Measurements from ENCODE around the gene RTKN. TPM values are rescaled to one million over a fixed set of nuclear protein-coding genes. Genes with fewer than 3 reads are reported as not detected.
"Not testable (repeated sequence)": the region's sequence is repeated elsewhere in the genome, so short reads cannot be mapped to it uniquely, and the experiment has no call there.

The RTKN gene
- total RNA-seq, 4 donors from 2014 or later: 2.2 to 17.6 (median 5.9) TPM

- Histone ChIP-seq H3K9me3 (no peaks in the 10 kb centered on the region), H3K4me1 (peaks cover 4 to 23% of the 10 kb centered on the region in 2 donors), H3K27ac (no peak overlapping the region), H3K4me3 (no peak overlapping the region), H3K36me3 (no peaks in the 10 kb centered on the region), H3K27me3 (peaks cover 6 to 28% (median 7%) of the 10 kb centered on the region in 3 donors)
- in situ Hi-C loops (cut with MboI; ENCODE audit: low sequenced_read_pairs in 4 of 4) (no loop called here), intact Hi-C loops (cut with DNase I; ENCODE audit: low total_unique reads) (no loop called here)
- no peak for TF ChIP-seq POLR2A (IDR thresholded peaks at IDR 0.05)
- no peak for TF ChIP-seq CTCF (IDR thresholded peaks at IDR 0.05 in 4 of 5, conservative IDR thresholded peaks at IDR 0.05 in 1 of 5)
- no peak for ATAC-seq
- no peak for DNase-seq
Observed at GRCh38 chr2:74444498-74445318, 3.0 kb upstream of the RTKN start.

DNA sequence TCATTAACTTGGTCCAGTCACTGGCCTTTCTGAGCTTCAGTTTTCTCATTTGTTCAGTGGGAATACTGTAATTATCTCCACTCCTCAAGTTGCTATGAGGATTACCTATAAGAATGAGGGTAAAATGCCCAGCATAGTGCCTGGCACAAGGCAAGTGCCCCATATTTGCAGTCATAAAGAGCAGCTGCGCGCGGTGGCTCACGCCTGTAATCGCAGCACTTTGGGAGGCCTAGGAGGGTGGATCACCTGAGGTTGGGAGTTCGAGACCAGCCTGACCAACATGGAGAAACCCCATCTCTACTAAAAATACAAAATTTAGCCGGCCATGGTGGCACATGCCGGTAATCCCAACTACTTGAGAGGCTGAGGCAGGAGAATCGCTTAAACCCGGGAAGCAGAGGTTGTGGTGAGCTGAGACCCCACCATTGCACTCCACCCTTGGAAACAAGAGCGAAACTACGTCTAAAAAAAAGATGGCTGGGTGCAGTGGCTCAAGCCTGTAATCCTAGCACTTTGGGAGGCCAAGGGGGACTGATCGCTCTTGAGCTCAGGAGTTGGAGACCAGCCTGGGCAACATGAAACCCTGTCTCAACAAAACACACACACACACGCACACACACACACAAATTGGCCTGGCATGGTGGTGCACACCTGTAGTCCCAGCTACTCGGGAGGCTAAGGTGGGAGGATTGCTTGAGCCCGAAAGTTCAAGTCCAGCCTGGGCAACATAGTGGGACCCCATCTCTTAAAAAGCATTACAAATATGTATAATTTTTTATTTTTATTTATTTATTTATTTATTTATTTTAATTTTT lies 953 bp upstream of the RTKN start:
- DNase-seq; in situ Hi-C loops (cut with MboI; ENCODE audit: low sequenced_read_pairs in 4 of 4); H3K9me3 ChIP-seq; ATAC-seq; H3K27ac ChIP-seq; intact Hi-C loops (cut with DNase I; ENCODE audit: low total_unique reads); H3K36me3 ChIP-seq: not testable (repeated sequence)
- Histone ChIP-seq H3K27me3 (peaks cover 6 to 32% (median 7%) of the 10 kb centered on the region in 3 donors), H3K4me3 (peak overlapping the region; percentile 55 to 65 (median 58)), H3K4me1 (peaks cover 20 to 30% of the 10 kb centered on the region in 2 donors)

DNA sequence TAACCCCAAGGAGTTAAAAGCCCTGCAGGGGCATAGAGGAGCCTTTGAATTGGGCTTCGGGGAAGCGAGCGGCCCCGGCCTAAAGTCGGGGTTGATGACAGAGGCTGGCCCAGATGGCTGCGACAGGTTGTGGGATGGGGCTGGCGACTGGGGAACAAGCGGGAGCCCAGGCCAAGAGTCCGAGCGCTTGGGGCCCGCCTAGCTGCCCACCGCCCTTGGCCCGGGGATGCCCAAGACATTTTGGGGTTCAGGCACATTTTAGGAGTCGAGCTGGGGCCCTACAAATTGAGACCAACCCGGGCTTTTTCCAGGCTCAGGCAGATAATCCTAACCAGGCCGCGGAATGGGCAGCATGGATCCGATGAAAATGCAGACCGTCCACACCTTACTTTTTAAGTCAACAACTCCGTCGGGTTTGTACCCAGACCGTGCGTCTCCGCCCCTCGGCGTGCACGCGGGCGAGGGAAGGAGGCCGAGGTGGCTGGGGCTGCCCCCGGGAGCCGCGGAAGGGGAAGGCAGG lies 507 bp downstream of the RTKN start:
- Histone ChIP-seq H3K27me3 (peaks cover 6 to 32% (median 7%) of the 10 kb centered on the region in 3 donors), H3K9me3 (no peaks in the 10 kb centered on the region), H3K4me1 (peaks cover 20 to 30% of the 10 kb centered on the region in 2 donors), H3K36me3 (no peaks in the 10 kb centered on the region), H3K27ac (peak overlapping the region; percentile 68 to 85 (median 73)), H3K4me3 (peak overlapping the region; percentile 55 to 65 (median 58))
- DNase-seq: no peak
- intact Hi-C loops (cut with DNase I; ENCODE audit: low total_unique reads): no loop called here
- TF ChIP-seq CTCF (IDR thresholded peaks at IDR 0.05 in 4 of 5, conservative IDR thresholded peaks at IDR 0.05 in 1 of 5) (no peak), POLR2A (IDR thresholded peaks at IDR 0.05) (no peak)
- ATAC-seq: no peak
- in situ Hi-C loops (cut with MboI; ENCODE audit: low sequenced_read_pairs in 4 of 4): no loop called here

DNA sequence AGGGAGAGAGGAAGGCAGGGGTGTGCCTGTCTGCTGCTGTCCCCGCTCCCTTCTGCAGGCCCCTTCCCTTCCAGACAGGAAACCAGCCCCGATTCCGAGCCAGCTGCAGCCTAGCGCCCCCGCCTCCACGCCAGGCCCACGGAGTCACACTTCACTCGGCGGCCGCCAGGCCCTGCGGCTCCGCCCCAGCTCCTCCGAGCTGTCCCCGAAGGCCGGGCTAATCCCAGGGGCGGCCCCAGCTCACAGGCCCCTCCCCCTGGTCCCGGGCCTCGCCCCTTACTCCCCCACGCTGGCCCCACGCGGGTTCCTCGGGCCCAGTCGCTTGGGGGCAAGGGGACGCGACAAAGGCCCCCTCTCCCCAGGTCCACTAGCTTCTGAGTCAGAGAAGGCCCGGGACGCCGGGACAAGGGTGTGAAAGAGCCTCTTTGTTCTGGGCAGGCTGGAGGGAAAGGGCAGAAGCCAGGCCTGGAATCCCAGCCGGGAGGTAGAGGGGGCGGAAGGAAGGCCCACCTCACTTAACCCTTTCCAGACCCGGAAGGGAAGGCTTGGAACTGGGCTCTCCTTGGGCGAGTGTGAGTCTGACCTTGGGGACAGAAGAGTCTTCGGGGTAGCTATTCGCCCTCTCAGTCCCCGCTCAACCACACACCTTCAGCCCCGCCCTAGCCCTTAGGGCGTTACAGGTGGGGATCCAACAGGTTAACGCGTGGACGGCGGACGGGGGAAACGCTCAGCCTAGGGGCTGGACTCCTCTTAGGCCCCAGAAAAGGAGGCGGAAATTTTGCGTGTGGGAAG lies 1.2 kb downstream of the RTKN start:
- in situ Hi-C loops (cut with MboI; ENCODE audit: low sequenced_read_pairs in 4 of 4): no loop called here
- H3K27me3 ChIP-seq: peaks cover 6 to 32% (median 7%) of the 10 kb centered on the region in 3 donors
- peak overlapping the region; percentile 55 to 65 (median 58) for H3K4me3 ChIP-seq
- DNase-seq (peak; percentile 64 to 69), ATAC-seq (peak; percentile 77)
- H3K36me3 ChIP-seq: no peaks in the 10 kb centered on the region
- TF ChIP-seq POLR2A (IDR thresholded peaks at IDR 0.05) (peak; percentile 27 to 39), CTCF (IDR thresholded peaks at IDR 0.05 in 4 of 5, conservative IDR thresholded peaks at IDR 0.05 in 1 of 5) (peak in 3 of 5 experiments; percentile 22 to 51 (median 43))
- H3K27ac ChIP-seq: peak overlapping the region; percentile 68 to 85 (median 73)
- intact Hi-C loops (cut with DNase I; ENCODE audit: low total_unique reads): no loop called here
- H3K4me1 ChIP-seq: peaks cover 20 to 30% of the 10 kb centered on the region in 2 donors
- H3K9me3 ChIP-seq: no peaks in the 10 kb centered on the region
